SH-SY5Y (cell line): ENCODE results near the gene CROCC2.

Experiments used
- GATA2 ChIP-seq: IDR thresholded peaks from 2 replicates; pipeline ENCODE4 v1.6.1; 2011; ENCODE audit warnings: mild to moderate bottlenecking, low read depth, low read length
- GATA3 ChIP-seq: IDR thresholded peaks from 2 replicates; pipeline ENCODE4 v1.6.1; 2011; ENCODE audit warnings: low read depth, mild to moderate bottlenecking, low read length, moderate library complexity

- TF ChIP-seq GATA2 (no peak), GATA3 (no peak)
Measured at GRCh38 chr2:241038374-241039180, 132.4 kb downstream of the CROCC2 start.
